DOHH2 (cell line): ENCODE data around the gene TCOF1.

Experiments used
- H3F3A ChIP-seq: fragments of 200-600 bp; sonication (generic), shearing (Covaris generic); 2 replicates; pipeline ENCODE4 v1.6.0; 2016; ENCODE audit warnings: antibody characterized with exemption, mild to moderate bottlenecking; ENCODE audit not compliant: control insufficient read depth, insufficient read depth
- H3K27ac ChIP-seq: fragments of 200-600 bp; sonication (generic); 2 replicates; pipeline ENCODE4 v1.5.1; 2014; ENCODE audit warnings: low read depth, mild to moderate bottlenecking, low read length, moderate library complexity
- H3K27me3 ChIP-seq: fragments of 200-600 bp; sonication (generic); 2 replicates; pipeline ENCODE4 v1.6.1; 2014; ENCODE audit warnings: mild to moderate bottlenecking, low read length, mixed read lengths; ENCODE audit not compliant: control insufficient read depth
- H3K36me3 ChIP-seq: fragments of 200-600 bp; sonication (generic); 2 replicates; pipeline ENCODE4 v1.6.1; 2014; ENCODE audit warnings: mild to moderate bottlenecking, low read length, moderate library complexity, mixed read lengths; ENCODE audit not compliant: control insufficient read depth
- H3K4me1 ChIP-seq: fragments of 200-600 bp; sonication (generic); 2 replicates; pipeline ENCODE4 v1.6.1; 2014; ENCODE audit warnings: mild to moderate bottlenecking, low read length, mixed read lengths; ENCODE audit not compliant: control insufficient read depth
- H3K4me2 ChIP-seq: fragments of 200-600 bp; sonication (generic); 2 replicates; pipeline ENCODE4 v1.6.0; 2014; ENCODE audit warnings: mild to moderate bottlenecking, low read length, moderate library complexity
- H3K4me3 ChIP-seq: fragments of 200-600 bp; sonication (generic); 2 replicates; pipeline ENCODE4 v1.5.1; 2014; ENCODE audit warnings: mild to moderate bottlenecking, low read length, mixed read lengths
- H3K79me2 ChIP-seq: fragments of 200-600 bp; sonication (generic); 2 replicates; pipeline ENCODE4 v1.6.1; 2014; ENCODE audit warnings: mild to moderate bottlenecking, low read length, mixed read lengths; ENCODE audit not compliant: control insufficient read depth
- H3K9me2 ChIP-seq: fragments of 200-600 bp; sonication (generic); replicated peaks from 2 replicates; pipeline ENCODE4 v1.6.1; 2014; ENCODE audit warnings: mild to moderate bottlenecking, low read length, mixed read lengths; ENCODE audit not compliant: control insufficient read depth
- H3K9me3 ChIP-seq: fragments of 200-600 bp; sonication (generic); 2 replicates; pipeline ENCODE4 v1.6.1; 2014; ENCODE audit warnings: antibody characterized with exemption, low read length, mixed read lengths; ENCODE audit not compliant: control insufficient read depth, insufficient read depth
- H4K20me1 ChIP-seq: fragments of 200-600 bp; sonication (generic); 2 replicates; pipeline ENCODE4 v1.6.0; 2014; ENCODE audit warnings: low read depth, mild to moderate bottlenecking, antibody characterized with exemption, low read length, moderate library complexity; ENCODE audit not compliant: control insufficient read depth, insufficient read depth
- CTCF ChIP-seq: fragments of 200-600 bp; sonication (generic); IDR thresholded peaks from one replicate; pipeline ENCODE4 v1.5.1; 2014; ENCODE audit warnings: antibody characterized with exemption, mild to moderate bottlenecking, low read depth, low read length; ENCODE audit not compliant: poor library complexity, severe bottlenecking
- EZH2phosphoT487 ChIP-seq: fragments of 200-600 bp; sonication (generic); IDR thresholded peaks from 2 replicates; pipeline ENCODE4 v1.6.1; 2017; ENCODE audit warnings: borderline replicate concordance, mild to moderate bottlenecking, antibody characterized with exemption, low read length, moderate library complexity, mixed read lengths

The TCOF1 gene

GRCh38 chr5:150407096-150407720 is 49.7 kb downstream of the TCOF1 start:
- TF ChIP-seq CTCF (no peak), EZH2phosphoT487 (no peak)

GRCh38 chr5:150408231-150408943 is 50.9 kb downstream of the TCOF1 start:
- Histone ChIP-seq H4K20me1 (peaks cover 27% of the 10 kb centered on the region; the same call in 1 of the 2 replicates), H3K79me2 (peaks cover 72% of the 10 kb centered on the region), H3K4me3 (peak overlapping the region; percentile 96), H3F3A (peaks cover 60% of the 10 kb centered on the region), H3K27ac (peak overlapping the region; percentile 98), H3K27me3 (no peaks in the 10 kb centered on the region), H3K9me3 (no peaks in the 10 kb centered on the region), H3K9me2 (no peaks in the 10 kb centered on the region), H3K4me2 (peak overlapping the region; percentile 98), H3K4me1 (peaks cover 53% of the 10 kb centered on the region), H3K36me3 (peaks cover 90% of the 10 kb centered on the region)
- TF ChIP-seq EZH2phosphoT487: no peak

More at GRCh38 chr5:150407096-150407720, 49.7 kb downstream of the TCOF1 start:
- Histone ChIP-seq H3K4me3 (no peak overlapping the region), H3F3A (peaks cover 64% of the 10 kb centered on the region), H3K79me2 (peaks cover 61% of the 10 kb centered on the region), H3K9me2 (no peaks in the 10 kb centered on the region), H3K27ac (peak overlapping the region; percentile 98; the same call in 1 of the 2 replicates), H3K4me2 (peak overlapping the region; percentile 16; the same call in 1 of the 2 replicates), H3K4me1 (peaks cover 50% of the 10 kb centered on the region), H3K36me3 (peaks cover 98% of the 10 kb centered on the region), H4K20me1 (peaks cover 27% of the 10 kb centered on the region; the same call in 1 of the 2 replicates), H3K27me3 (no peaks in the 10 kb centered on the region), H3K9me3 (no peaks in the 10 kb centered on the region)

- H4K20me1 ChIP-seq: peaks cover 27% of the 10 kb centered on the region; the same call in 1 of the 2 replicates
- H3K9me2 ChIP-seq: no peaks in the 10 kb centered on the region
- H3K4me1 ChIP-seq: peaks cover 68% of the 10 kb centered on the region
- H3F3A ChIP-seq: peaks cover 53% of the 10 kb centered on the region
- peak overlapping the region; percentile 96 for H3K4me3 ChIP-seq
- H3K79me2 ChIP-seq: peaks cover 78% of the 10 kb centered on the region
- H3K27me3 ChIP-seq: no peaks in the 10 kb centered on the region
- no peaks in the 10 kb centered on the region for H3K9me3 ChIP-seq
- peaks cover 75% of the 10 kb centered on the region for H3K36me3 ChIP-seq
- H3K27ac ChIP-seq: peak overlapping the region; percentile 98
- peak overlapping the region; percentile 98 for H3K4me2 ChIP-seq
- TF ChIP-seq EZH2phosphoT487 (no peak), CTCF (no peak)
These were observed 52.4 kb downstream of the TCOF1 start for GRCh38 chr5:150409638-150410523.
